ENCODE data around the gene MACROD2.

MACROD2 gene

GRCh38 chr20:16078172-16078898 lies 2083.0 kb downstream of the MACROD2 start:
- DNase-seq = no peak

- no peak for DNase-seq
Measured at GRCh38 chr20:16081421-16081820, 2086.1 kb downstream of the MACROD2 start.

GRCh38 chr20:16082051-16082550 lies 2086.8 kb downstream of the MACROD2 start:
- DNase-seq = no peak

GRCh38 chr20:16083639-16084280 lies 2088.4 kb downstream of the MACROD2 start:
- no peak for DNase-seq

GRCh38 chr20:16095226-16095625 lies 2099.9 kb downstream of the MACROD2 start:
- no peak for DNase-seq

- no peak for DNase-seq
Measured at GRCh38 chr20:16096756-16097326, 2101.5 kb downstream of the MACROD2 start.

GRCh38 chr20:16097788-16098187 lies 2102.5 kb downstream of the MACROD2 start:
- no peak for DNase-seq

- DNase-seq = no peak
Measured at GRCh38 chr20:16098890-16099639, 2103.7 kb downstream of the MACROD2 start.

GRCh38 chr20:16100111-16100510 lies 2104.8 kb downstream of the MACROD2 start:
- DNase-seq = no peak

- no peak for DNase-seq
Measured at GRCh38 chr20:16100767-16101166, 2105.5 kb downstream of the MACROD2 start.
